ENCODE results near the gene CAV2.

DNA sequence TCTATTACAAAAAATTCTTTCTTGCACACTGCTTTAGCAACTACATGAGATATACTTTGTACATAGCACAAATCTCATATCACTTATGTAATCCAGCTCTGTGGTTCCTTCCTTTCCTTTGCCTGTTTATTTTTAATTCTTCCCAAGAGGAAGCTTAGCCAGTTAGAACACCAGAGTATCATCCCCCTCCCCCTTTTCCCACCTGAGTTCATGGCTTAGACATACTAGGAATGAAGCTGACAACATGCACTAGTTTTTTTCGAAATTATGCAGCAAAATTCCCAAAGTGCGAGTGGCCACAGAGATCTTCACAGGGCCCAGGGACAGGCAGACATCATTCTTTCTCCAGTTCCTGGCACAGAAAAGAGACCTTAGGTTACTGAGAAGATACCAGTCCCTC, 43.1 kb downstream of the CAV2 start:
- TF ChIP-seq, protein P1, sequence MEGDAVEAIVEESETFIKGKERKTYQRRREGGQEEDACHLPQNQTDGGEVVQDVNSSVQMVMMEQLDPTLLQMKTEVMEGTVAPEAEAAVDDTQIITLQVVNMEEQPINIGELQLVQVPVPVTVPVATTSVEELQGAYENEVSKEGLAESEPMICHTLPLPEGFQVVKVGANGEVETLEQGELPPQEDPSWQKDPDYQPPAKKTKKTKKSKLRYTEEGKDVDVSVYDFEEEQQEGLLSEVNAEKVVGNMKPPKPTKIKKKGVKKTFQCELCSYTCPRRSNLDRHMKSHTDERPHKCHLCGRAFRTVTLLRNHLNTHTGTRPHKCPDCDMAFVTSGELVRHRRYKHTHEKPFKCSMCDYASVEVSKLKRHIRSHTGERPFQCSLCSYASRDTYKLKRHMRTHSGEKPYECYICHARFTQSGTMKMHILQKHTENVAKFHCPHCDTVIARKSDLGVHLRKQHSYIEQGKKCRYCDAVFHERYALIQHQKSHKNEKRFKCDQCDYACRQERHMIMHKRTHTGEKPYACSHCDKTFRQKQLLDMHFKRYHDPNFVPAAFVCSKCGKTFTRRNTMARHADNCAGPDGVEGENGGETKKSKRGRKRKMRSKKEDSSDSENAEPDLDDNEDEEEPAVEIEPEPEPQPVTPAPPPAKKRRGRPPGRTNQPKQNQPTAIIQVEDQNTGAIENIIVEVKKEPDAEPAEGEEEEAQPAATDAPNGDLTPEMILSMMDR (conservative IDR thresholded peaks at IDR 0.05 in 1 of 2, IDR thresholded peaks at IDR 0.05 in 1 of 2; ENCODE audit: extremely low read depth in 1 of 2, insufficient read depth in 1 of 2, low read depth in 1 of 2, low read length in 2 of 2), result no peak
- TF ChIP-seq EZH2 (IDR thresholded peaks at IDR 0.05; ENCODE audit: borderline replicate concordance, low read length), result no peak
